Smooth muscle cell (in vitro differentiated cells): ENCODE results near the gene ITGA1. TPM values are rescaled to one million over a fixed set of nuclear protein-coding genes. Genes with fewer than 3 reads are reported as not detected.

Experiments
- DNase-seq: peaks from one replicate; lab custom pipeline; 2025; ENCODE audit not compliant: unreplicated experiment; lab: John Stamatoyannopoulos, UW
- H2AFZ ChIP-seq: fragments of 200-600 bp; sonication (generic); 2 replicates; pipeline ENCODE4 v1.6.0; 2016; ENCODE audit warnings: antibody characterized with exemption, low read depth, mild to moderate bottlenecking
- H3F3A ChIP-seq: fragments of 200-600 bp; sonication (generic); 2 replicates; pipeline ENCODE4 v1.6.0; 2017; ENCODE audit warnings: antibody characterized with exemption, low read depth
- H3K27ac ChIP-seq: fragments of 200-600 bp; sonication (generic); 2 replicates; pipeline ENCODE4 v1.5.1; 2016; ENCODE audit warnings: low read depth, mild to moderate bottlenecking
- H3K27me3 ChIP-seq: fragments of 200-600 bp; sonication (generic); 2 replicates; pipeline ENCODE4 v1.6.1; 2016; ENCODE audit warnings: low read depth, mild to moderate bottlenecking
- H3K36me3 ChIP-seq: fragments of 200-600 bp; sonication (generic); 2 replicates; pipeline ENCODE4 v1.5.1; 2016; ENCODE audit warnings: low read depth
- H3K4me1 ChIP-seq: fragments of 200-600 bp; sonication (generic); 2 replicates; pipeline ENCODE4 v1.5.1; 2016; ENCODE audit warnings: low read depth
- H3K4me2 ChIP-seq: fragments of 200-600 bp; sonication (generic); 2 replicates; pipeline ENCODE4 v1.6.0; 2016; ENCODE audit warnings: mild to moderate bottlenecking
- H3K4me3 ChIP-seq: fragments of 200-600 bp; sonication (generic); 2 replicates; pipeline ENCODE4 v1.5.1; 2016; ENCODE audit warnings: mild to moderate bottlenecking
- H3K79me2 ChIP-seq: fragments of 200-600 bp; sonication (generic); 2 replicates; pipeline ENCODE4 v1.6.0; 2016; ENCODE audit warnings: low read depth, mild to moderate bottlenecking
- H3K9ac ChIP-seq: fragments of 200-600 bp; sonication (generic); 2 replicates; pipeline ENCODE4 v1.6.0; 2016; ENCODE audit warnings: low read depth
- H3K9me3 ChIP-seq: fragments of 200-600 bp; sonication (generic); replicated peaks from 2 replicates; pipeline ENCODE4 v1.5.1; 2016; ENCODE audit warnings: low read depth
- H4K20me1 ChIP-seq: fragments of 200-600 bp; sonication (generic); 2 replicates; pipeline ENCODE4 v1.6.0; 2016; ENCODE audit warnings: low read depth
- WGBS: methylation state at CpG from one replicate; pipeline ENCODE4 v1.1.7; 2016; ENCODE audit warnings: low lambda C conversion rate; 5-methylcytosine and 5-hydroxymethylcytosine counted together
- polyA plus RNA-seq: library from polyadenylated mRNA; unstranded; fragments of >200 nt; fragmentation: Nextera tagmentation; extraction: Ambion mirVana; gene quantifications from 2 replicates; pipeline ENCODE4 v1.2.1, GENCODE V29; 2016
- total RNA-seq: library from RNA; depleted of rRNA; stranded (reverse); fragments of >200 nt; gene quantifications from 2 replicates; pipeline ENCODE4 v1.2.3, GENCODE V29; 2014
- TF ChIP-seq, protein P1 (sequence below): fragments of 200-600 bp; sonication (generic); IDR thresholded peaks from 2 replicates; pipeline ENCODE4 v1.5.1; 2017; ENCODE audit warnings: borderline replicate concordance, mild to moderate bottlenecking, antibody characterized with exemption; ENCODE audit not compliant: insufficient read depth, poor library complexity, severe bottlenecking

The ITGA1 gene
- total RNA-seq (202 and 250 TPM in 2 replicates), polyA plus RNA-seq (62.6 and 85.2 TPM in 2 replicates)

DNA sequence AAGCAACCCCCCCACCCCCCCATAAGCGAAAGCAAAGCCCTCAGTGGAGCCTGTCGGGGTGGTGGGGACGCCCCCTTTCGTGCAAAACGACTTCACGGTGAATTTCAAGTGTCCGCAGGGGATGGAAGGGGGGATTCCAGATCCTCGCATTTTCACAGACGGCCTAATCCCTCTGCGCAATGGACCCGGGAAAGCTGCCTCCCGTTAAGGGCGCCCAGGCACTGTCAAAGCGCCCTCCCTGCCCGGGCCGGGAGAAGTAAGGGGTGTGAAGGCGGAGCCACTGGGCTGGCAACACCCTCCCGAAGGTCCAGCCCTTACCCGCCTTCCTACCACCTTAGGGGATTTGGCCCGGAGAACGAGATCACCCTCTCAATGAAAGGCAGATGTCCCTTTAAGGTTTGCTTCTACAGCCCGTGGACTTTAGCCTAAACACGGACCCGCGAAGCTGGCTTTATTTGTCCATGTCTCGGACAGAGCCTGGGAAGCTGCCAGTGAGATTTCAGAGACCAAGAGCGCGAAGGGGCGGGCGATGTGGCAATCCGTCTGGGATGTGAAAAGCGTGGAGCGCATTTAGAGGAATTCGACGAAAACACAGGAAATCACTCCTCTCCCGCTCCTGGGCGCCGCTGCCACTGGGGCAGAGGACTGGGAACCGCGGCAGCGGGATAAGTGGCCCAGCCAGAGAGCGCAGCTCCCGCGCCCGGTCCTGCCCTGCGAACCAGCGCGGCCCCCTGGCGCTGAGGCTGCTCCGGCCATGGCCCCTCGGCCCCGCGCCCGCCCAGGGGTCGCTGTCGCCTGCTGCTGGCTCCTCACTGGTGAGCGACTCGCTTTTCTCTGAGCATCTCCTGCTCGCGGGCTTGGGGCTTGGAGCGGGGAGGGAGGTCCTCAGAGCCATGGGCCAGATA, at the start of gene ITGA1, which contains the start of gene PELO:
TSS of gene ITGA1 (plus strand) at position 317 of the 905 bp plus-strand sequence. CDS start at position 755, 438 bp downstream.
TSS of gene PELO (plus strand) at position 317 of the 905 bp plus-strand sequence. CDS start 12,479 bp downstream, outside the sequence.
- peaks cover 13% of the 10 kb centered on the region for H3K4me1 ChIP-seq
- peaks cover 49% of the 10 kb centered on the region for H3K79me2 ChIP-seq
- TF ChIP-seq, protein P1, sequence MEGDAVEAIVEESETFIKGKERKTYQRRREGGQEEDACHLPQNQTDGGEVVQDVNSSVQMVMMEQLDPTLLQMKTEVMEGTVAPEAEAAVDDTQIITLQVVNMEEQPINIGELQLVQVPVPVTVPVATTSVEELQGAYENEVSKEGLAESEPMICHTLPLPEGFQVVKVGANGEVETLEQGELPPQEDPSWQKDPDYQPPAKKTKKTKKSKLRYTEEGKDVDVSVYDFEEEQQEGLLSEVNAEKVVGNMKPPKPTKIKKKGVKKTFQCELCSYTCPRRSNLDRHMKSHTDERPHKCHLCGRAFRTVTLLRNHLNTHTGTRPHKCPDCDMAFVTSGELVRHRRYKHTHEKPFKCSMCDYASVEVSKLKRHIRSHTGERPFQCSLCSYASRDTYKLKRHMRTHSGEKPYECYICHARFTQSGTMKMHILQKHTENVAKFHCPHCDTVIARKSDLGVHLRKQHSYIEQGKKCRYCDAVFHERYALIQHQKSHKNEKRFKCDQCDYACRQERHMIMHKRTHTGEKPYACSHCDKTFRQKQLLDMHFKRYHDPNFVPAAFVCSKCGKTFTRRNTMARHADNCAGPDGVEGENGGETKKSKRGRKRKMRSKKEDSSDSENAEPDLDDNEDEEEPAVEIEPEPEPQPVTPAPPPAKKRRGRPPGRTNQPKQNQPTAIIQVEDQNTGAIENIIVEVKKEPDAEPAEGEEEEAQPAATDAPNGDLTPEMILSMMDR: peak; percentile 43
- H2AFZ ChIP-seq: peak within 1 kb of the TSS; percentile 82
- peak within 1 kb of the TSS; percentile 90 for H3K27ac ChIP-seq
- H3K27me3 ChIP-seq: no peaks in the 10 kb centered on the region
- H3F3A ChIP-seq: peaks cover 17% of the 10 kb centered on the region
- no peaks in the 10 kb centered on the region for H3K36me3 ChIP-seq
- no peaks in the 10 kb centered on the region for H3K9me3 ChIP-seq
- H3K9ac ChIP-seq: peak within 1 kb of the TSS; percentile 79
- WGBS: 2% methylated on average over 59 of the region's 61 CpGs
- peaks cover 5% of the 10 kb centered on the region for H4K20me1 ChIP-seq
- peak within 1 kb of the TSS; percentile 85 for H3K4me2 ChIP-seq
- DNase-seq: peak; percentile 84
- peak within 1 kb of the TSS; percentile 76 for H3K4me3 ChIP-seq

DNA sequence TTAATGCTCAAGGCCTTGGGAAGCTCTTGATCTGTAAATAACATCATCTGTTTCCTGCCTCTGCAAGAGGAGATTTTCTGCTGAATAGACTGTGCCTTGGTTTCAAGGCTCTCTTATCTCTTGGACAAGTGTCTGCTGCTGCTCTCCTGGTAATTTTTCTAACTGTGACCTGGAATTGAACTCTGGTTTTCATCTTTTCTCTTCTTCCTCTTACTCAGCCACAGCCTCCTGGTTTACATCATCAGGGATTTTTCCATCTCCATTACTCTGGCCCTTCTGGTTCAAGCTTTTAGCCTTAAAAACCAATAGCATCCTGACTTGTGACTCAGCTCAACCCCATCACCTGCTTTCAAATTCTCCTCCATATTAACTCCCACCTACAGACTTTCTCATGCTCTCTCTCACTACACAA, 49.6 kb upstream of the ITGA1 start:
- no peak overlapping the region for H3K9ac ChIP-seq
- no peak overlapping the region for H3K4me3 ChIP-seq
- no peaks in the 10 kb centered on the region for H3K9me3 ChIP-seq
- no peak for DNase-seq
- H3F3A ChIP-seq: no peaks in the 10 kb centered on the region
- no peak overlapping the region for H3K4me2 ChIP-seq
- TF ChIP-seq, protein P1: no peak
- H3K27ac ChIP-seq: peak overlapping the region; percentile 13
- no peaks in the 10 kb centered on the region for H3K4me1 ChIP-seq
- H3K36me3 ChIP-seq: no peaks in the 10 kb centered on the region
- no peaks in the 10 kb centered on the region for H4K20me1 ChIP-seq
- H2AFZ ChIP-seq: no peak overlapping the region
- H3K27me3 ChIP-seq: no peaks in the 10 kb centered on the region
- H3K79me2 ChIP-seq: no peaks in the 10 kb centered on the region

DNA sequence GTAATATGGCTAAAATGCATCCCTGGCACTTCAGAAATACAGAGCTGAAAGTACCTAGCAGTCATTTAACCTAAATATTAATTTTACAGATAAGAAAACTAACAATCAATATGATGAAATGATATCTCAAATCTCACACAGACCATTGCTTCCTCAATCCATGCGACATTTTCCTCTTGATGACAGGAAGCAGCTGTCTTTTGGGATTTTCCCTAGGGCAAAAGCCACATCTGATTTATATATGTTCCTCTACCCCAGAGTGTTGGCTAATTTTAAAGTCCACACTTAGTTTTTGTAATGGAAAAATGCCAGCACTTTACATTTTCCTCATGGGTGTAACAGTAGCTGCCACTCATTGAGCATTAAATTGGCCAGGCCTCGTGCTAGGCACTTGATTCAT, 47.7 kb upstream of the ITGA1 start:
- no peak overlapping the region for H3K9ac ChIP-seq
- H2AFZ ChIP-seq: no peak overlapping the region
- H3K4me3 ChIP-seq: no peak overlapping the region
- 61% methylated on average over 2 of the region's 2 CpGs for WGBS
- H3K27ac ChIP-seq: no peak overlapping the region
- DNase-seq: no peak
- TF ChIP-seq, protein P1: no peak
- no peaks in the 10 kb centered on the region for H4K20me1 ChIP-seq
- no peaks in the 10 kb centered on the region for H3K79me2 ChIP-seq
- no peaks in the 10 kb centered on the region for H3K27me3 ChIP-seq
- H3K4me1 ChIP-seq: peaks cover 7% of the 10 kb centered on the region
- no peaks in the 10 kb centered on the region for H3K36me3 ChIP-seq
- no peak overlapping the region for H3K4me2 ChIP-seq
- no peaks in the 10 kb centered on the region for H3K9me3 ChIP-seq
- H3F3A ChIP-seq: peaks cover 7% of the 10 kb centered on the region
